GM12801 (cell line): Measurements from ENCODE around the gene POLR1C.

Source experiments
- CTCF ChIP-seq: IDR thresholded peaks from one replicate; pipeline ENCODE4 v1.5.1; 2011; ENCODE audit warnings: control low read depth; ENCODE audit not compliant: insufficient read length; ENCODE audit errors: extremely low read depth

Gene POLR1C

DNA sequence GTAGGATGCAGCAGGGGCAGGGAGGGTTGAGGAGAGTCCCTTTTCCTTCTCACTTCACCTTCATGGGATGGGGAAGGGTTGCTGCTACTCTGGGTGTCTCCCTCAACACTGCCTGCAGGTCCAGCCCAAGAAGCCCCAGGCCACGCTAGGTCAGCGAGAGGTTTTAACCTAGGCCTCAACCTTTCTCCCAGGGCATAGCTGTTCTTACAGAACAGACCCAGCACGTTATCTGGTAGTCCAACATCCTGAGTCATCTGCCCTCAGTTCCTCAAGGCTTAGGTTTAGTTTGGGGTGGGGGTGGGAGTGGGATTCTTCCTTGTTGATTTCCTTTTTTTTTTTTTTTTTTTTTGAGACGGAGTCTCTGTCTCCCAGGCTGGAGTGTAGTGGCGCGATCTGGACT, 22.6 kb upstream of the POLR1C start:
- no peak for TF ChIP-seq CTCF

DNA sequence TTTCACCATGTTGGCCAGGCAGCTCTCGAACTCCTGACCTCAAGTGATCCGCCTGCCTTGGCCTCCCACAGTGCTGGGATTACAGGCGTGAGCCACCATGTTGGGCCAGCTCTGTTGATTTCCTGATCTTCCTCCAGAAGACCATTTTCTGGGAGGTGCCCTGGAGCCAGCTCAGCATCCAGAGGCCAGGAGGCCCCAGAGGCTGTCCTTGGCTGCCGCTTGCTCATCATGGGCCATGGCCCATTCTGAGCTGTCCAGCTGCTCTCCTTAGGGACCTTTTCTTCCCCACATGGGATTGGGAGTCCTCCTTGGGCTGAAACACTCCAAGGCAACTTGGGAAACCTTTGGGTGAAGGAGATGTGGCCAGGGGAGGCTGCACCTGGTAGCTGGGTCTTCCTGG, 22.1 kb upstream of the POLR1C start:
- no peak for TF ChIP-seq CTCF

DNA sequence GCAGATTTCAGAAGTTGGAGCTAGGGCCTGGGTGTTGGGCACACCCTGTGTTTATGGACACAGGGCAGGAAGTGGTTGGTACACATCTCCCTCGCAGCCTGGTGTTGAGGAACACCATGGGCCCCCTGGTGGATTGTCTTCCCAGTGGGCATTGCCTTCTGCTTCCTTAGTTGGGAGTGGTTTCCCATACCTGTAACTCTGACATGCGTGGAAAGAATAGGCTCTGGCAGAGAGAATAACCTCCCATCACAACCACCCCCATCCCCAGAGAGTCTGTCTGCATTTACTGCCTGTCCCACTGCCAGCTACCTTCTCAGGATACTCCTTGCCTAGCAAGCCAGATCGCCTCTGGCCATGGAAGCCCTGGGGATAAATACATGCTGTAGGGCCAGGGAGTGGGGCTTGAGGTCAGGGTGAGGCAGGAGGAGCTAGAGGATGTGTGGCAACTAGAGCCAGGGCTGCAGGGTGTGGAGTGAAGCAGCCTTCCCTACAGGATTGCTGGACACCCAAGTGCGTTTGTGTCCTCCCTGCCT, 21.4 kb upstream of the POLR1C start:
- TF ChIP-seq CTCF = no peak

DNA sequence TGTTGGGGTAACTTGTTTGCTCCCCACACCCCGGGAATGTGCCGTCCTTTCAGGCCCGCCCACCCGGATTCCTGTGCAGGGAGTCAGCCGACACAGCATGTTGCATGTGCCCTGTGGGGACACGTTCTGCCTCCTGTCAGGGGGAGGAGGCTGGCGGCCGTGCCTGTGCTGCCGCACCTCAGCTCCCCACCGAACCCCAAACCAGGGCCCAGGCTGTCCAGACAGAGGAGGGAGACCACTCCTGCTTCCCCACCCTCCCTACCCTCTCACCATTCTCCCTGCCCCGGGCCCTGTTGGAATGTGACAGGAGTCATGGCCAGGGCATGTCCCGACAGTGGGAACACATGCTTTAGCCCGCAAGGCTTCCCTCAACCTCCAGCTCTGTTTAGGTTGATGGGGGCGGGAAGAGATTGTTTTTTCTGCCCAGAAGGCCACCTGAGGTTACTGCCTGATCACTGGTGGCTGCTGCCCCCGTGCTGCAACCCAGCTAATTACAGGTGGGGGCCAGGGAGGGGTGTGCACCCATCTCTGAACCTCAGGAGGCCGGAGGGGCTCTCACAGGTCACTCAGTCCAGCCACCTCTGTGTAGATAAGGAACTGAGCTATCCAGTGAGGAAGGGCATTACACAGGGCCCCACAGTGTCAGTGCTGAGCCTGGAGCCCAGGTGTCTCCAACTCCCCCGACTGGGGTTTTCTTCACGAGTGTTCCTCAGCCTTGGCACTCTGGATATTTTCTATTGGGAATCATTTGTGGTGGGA, 20.3 kb upstream of the POLR1C start:
- no peak for TF ChIP-seq CTCF

DNA sequence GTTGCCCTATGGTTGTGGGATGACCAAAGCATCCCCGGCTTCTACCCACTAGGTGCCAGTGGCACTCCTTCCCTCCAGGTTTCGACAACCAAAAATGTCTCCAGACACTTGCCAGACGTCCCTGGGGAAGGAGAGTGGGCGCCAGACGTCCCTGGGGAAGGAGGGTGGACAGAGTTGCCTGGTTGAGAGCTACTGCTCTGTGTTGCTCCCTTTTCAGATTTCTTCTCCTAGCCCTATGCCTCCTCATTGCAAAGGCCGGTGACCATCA, 19.8 kb upstream of the POLR1C start:
- no peak for TF ChIP-seq CTCF

GRCh38 chr6:43497689-43498088, 19.2 kb upstream of the POLR1C start:
- TF ChIP-seq CTCF = no peak

DNA sequence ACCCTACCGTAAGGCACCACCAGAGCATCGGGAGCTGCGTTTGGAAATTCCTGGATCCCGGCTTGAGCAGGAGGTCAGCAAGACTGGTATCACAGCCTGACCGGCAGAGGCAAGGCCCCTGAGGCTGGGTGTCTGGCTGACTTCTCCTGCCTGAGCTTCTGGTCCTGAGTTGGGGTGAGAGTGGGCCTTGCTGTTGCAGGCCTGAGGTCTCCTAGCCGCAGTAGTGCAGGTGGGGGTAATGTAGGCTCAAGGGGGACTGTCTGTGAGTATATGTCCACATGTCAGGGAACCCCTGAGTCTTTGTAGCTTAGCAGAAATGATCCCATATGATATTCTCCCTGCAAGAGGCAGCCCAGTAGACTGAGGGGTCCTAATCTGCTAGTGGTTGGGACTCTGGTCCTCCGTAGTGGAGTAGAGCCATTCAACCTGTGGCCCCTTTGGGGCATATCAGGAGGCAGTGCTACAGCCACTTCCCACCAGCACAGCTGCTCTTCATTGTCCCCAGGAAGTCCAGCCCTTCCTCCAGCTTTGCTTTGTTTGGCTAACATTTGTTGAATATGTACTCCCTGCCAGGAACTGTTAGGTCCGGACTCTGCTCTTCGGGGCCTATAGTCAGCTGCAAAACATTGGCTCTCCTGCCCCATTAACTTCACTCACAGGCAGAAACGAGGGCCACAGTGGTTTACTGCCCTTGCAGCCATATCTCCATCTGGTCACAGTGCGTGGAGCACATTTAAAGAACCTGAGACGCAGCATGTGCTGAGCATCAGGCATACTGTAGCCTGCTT, 17.7 kb upstream of the POLR1C start:
- TF ChIP-seq CTCF = no peak
